ENCODE measurements around the gene CDK11B. TPM values are rescaled to one million over a fixed set of nuclear protein-coding genes. Genes with fewer than 3 reads are reported as not detected.
"Not testable (repeated sequence)": the region's sequence is repeated elsewhere in the genome, so short reads cannot be mapped to it uniquely, and the experiment has no call there.

Gene CDK11B
- 39.1 and 39.6 TPM in 2 replicates for total RNA-seq

DNA sequence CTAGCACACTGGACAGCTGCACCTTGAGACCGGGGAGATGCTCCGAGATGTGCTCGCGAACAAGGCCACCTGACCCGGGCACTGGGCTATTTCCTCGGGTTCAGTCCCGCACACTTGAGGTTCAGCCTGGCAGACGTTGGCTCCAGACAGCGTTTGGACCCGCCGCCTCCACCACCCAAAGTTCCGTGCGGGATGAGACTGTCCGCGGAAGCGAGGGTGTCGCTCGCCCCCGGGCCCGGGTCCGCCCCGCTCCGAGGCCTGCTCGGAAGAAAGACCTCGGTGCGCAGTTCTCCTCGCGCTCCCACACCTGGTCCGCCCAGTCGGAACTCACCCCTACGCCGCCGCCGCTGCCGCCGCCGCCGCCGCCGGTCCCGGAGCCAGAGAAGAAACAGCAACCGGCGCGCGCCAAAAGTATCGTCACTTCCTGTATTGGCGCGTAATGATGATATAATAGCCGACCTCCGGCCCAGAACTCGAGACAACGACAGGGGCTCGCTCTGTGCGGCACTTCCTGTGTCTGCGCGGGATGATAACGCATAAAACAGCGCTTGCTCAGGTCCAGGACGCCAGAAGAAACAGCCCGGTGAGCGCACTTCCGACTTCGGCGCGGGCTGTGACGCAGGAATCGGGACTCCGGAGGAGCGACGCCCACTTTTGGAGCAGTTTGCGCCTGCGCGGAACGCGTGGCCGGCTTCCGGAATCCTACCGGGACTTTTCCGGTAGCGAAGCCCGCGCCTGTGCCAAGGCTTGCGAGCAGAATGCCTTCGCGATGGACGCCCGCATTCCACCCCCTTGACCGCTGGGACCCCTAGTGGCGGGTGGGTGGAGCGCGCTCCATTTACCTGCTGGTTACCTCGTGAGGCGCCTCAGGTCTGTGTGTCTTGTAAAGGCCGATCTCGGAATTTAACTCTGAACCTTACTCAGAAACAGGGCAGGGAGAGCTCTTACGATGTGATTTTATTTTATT, at the start of gene CDK11B:
Gene CDK11B, minus strand, starts transcription at position 422 of the 967 bp plus-strand sequence. CDS start 1,519 bp downstream, outside the sequence.
- intact Hi-C loops (cut with micrococcal nuclease), result loop anchor here (1.0 to 5.0 kb wide), 6 partner anchors 28 to 188 kb away; partner anchors contain the start of genes ATAD3A, ATAD3B, CDK11A and MIB2
- not testable (repeated sequence) for H3K9me3 Mint-ChIP-seq; H3K36me3 Mint-ChIP-seq (ENCODE audit: low read depth); H3K4me1 Mint-ChIP-seq (ENCODE audit: low read depth); H3K27me3 Mint-ChIP-seq (ENCODE audit: insufficient read depth)
- peak within 1 kb of the TSS; percentile 93 for H3K4me3 Mint-ChIP-seq
- peak; percentile 94 for DNase-seq (ENCODE audit: low spot score)
- peak within 1 kb of the TSS; percentile 99 for H3K27ac Mint-ChIP-seq

DNA sequence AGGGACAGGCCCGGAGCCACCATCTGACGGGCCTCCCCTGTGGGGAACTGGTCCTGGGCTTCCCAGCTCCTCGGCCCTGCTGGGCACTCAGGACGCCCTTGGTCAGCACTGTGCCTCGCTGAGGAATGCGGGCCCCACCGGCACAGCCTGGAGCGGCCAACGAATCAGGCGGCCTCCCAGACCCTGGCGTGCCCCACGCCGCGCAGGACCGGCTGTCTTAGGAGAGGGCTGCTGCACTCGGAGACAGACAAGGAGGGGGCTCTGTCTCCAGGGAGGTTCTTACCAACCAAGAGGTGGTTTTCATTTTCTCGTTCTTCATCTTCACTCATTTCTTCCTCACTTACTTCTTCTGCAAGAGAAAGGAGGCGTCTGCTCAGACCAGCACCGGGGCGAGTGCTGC, 49.1 kb upstream of the CDK11B start:
- H3K27me3 Mint-ChIP-seq (ENCODE audit: insufficient read depth); H3K36me3 Mint-ChIP-seq (ENCODE audit: low read depth); H3K4me1 Mint-ChIP-seq (ENCODE audit: low read depth); H3K4me3 Mint-ChIP-seq; intact Hi-C loops (cut with micrococcal nuclease); H3K27ac Mint-ChIP-seq; DNase-seq (ENCODE audit: low spot score); H3K9me3 Mint-ChIP-seq: not testable (repeated sequence)

DNA sequence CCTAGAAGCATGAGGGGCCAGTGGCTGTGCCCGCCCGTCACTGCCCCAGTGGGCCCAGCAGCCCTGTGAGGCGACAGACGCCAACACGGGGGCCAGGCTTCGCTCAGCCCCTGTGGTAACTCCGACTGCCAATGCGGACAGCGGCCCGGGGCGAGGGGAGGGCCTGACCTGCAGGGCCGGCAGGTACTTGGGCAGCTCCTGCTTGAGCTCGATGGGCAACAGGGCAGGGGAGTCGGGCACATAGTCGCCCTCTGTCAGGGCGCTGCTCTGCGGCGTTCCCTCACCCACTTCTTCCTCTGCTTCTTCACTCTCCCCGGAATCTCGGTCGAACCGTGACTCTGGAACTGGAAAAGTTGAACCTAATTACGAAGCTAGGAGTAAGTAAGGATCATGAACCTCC, 48.4 kb upstream of the CDK11B start:
- H3K36me3 Mint-ChIP-seq (ENCODE audit: low read depth); H3K9me3 Mint-ChIP-seq; H3K27me3 Mint-ChIP-seq (ENCODE audit: insufficient read depth); H3K4me3 Mint-ChIP-seq; H3K4me1 Mint-ChIP-seq (ENCODE audit: low read depth); intact Hi-C loops (cut with micrococcal nuclease); H3K27ac Mint-ChIP-seq; DNase-seq (ENCODE audit: low spot score): not testable (repeated sequence)

DNA sequence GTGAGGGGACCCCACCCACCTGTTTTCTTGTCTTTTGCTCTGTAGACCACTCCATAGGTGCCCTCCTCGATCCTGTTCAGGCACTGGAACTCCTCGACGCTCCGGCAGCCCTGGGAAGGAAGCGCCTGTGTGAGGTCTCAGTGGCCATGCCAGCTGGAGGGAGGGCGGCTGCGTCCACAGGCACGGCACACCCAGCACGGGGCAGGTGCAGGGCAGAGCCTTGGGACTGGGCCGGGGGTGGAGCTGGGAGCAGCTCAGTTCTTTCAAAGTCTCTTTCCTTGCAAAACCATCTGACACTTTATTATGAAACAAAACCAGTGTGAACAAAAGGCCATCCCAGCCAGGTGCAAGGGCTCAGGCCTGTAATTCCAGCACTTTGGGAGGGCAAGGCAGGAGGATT, 46.8 kb upstream of the CDK11B start:
- DNase-seq (ENCODE audit: low spot score); H3K27me3 Mint-ChIP-seq (ENCODE audit: insufficient read depth); intact Hi-C loops (cut with micrococcal nuclease); H3K27ac Mint-ChIP-seq; H3K9me3 Mint-ChIP-seq; H3K4me1 Mint-ChIP-seq (ENCODE audit: low read depth); H3K4me3 Mint-ChIP-seq; H3K36me3 Mint-ChIP-seq (ENCODE audit: low read depth): not testable (repeated sequence)

DNA sequence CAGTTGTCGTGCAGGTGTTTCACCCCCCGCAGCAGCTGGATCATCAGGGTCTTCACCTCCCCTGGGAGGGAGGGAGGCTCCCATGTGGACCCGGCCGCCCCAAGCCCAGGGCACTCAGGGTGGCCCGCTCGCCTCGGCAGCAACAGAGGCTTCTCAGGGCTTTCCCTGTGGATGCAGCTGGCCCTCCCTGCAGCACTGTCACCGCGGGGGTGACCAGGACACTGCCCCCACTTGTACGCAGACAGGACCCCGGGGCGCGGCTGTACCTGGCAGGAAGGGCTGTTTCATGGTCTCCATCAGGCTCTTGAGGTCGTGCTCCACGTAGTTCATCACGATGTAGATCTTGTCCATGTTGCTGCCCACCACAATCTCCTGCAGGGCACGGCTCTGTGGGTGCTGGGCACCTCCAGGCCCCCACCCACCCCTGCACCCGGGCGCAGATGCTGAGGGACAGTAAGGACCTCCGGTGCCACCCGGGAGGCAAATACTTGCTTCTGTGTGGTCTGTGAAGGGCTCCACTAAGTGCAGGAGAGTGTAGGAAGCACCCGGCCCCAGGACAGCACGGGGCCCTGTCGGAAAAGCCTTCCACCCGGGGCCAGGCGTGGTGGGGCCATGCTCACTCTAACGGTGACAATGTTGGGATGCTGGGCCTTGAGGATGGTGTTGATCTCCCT, 45.6 kb upstream of the CDK11B start:
- DNase-seq (ENCODE audit: low spot score); H3K4me3 Mint-ChIP-seq; H3K27ac Mint-ChIP-seq; intact Hi-C loops (cut with micrococcal nuclease); H3K36me3 Mint-ChIP-seq (ENCODE audit: low read depth); H3K4me1 Mint-ChIP-seq (ENCODE audit: low read depth); H3K27me3 Mint-ChIP-seq (ENCODE audit: insufficient read depth); H3K9me3 Mint-ChIP-seq: not testable (repeated sequence)

DNA sequence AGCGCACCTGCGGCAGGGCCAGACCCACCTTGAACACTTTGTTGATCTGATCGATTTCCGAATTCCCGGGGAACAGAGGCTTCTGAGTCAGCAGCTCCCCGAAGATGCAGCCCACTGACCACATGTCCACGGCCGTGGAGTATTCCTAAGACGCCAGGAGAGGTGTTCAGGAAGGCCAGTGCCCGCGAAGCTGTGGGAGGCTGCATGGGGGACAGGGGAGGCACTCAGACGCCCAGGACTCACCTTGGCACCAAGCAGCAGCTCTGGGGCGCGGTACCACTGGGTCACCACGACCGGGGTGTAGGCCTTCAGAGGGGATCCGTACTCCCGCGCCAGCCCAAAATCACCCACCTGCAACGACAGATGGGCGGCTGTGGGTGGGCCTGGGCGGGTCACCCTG, 45.0 kb upstream of the CDK11B start:
- Mint-ChIP-seq H3K4me1 (ENCODE audit: low read depth) (no peaks in the 10 kb centered on the region), H3K27ac (no peak overlapping the region), H3K9me3 (no peaks in the 10 kb centered on the region), H3K27me3 (ENCODE audit: insufficient read depth) (peaks cover 1% of the 10 kb centered on the region), H3K4me3 (no peak overlapping the region), H3K36me3 (ENCODE audit: low read depth) (peaks cover 3% of the 10 kb centered on the region)
- DNase-seq (ENCODE audit: low spot score), result no peak
- intact Hi-C loops (cut with micrococcal nuclease), result no loop called here

DNA sequence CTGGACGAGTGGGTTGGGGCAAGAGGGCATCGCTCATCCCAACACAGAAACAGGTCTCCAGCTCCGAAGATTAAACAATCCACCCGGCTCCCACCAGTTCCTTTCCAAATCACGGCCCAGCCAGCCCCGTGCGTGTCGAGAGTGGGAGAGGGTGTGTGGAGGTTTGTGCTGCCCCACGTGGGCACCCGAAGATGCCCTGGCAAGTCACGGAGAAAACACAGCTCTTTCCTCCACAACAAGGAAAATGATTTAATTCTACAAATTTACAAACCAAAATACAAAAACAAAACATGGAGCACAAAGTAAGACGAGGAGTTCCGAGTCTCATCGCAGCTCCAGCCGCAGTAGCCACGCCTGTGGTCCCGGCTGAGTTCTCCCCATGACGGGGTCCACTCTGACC, 43.7 kb upstream of the CDK11B start:
- intact Hi-C loops (cut with micrococcal nuclease); H3K27ac Mint-ChIP-seq; H3K4me1 Mint-ChIP-seq (ENCODE audit: low read depth): not testable (repeated sequence)

DNA sequence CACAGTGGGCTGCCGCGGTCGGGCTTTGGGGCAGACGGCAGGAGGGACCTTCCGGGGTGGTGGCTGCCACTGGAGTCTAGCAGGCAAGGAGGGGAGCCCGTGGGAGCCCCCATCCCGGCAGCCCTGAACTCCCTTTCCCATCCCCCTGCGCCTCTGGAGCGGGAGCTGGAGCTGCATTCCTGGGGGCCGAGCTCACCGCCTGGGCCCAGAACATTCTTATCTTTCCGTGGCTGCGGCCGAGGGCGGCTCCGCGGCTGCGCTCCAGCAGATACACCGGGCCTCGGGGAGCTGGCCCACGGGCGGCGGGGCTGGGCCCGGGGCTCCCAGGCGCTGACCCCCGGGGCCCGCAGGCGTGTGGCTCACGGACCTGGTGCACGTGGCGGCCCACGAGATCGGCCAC, 41.8 kb upstream of the CDK11B start:
- H3K4me3 Mint-ChIP-seq, result not testable (repeated sequence)

More for the DNA sequence above, 43.7 kb upstream of the CDK11B start:
- not testable (repeated sequence) for DNase-seq (ENCODE audit: low spot score); H3K36me3 Mint-ChIP-seq (ENCODE audit: low read depth); H3K4me3 Mint-ChIP-seq; H3K9me3 Mint-ChIP-seq; H3K27me3 Mint-ChIP-seq (ENCODE audit: insufficient read depth)

DNA sequence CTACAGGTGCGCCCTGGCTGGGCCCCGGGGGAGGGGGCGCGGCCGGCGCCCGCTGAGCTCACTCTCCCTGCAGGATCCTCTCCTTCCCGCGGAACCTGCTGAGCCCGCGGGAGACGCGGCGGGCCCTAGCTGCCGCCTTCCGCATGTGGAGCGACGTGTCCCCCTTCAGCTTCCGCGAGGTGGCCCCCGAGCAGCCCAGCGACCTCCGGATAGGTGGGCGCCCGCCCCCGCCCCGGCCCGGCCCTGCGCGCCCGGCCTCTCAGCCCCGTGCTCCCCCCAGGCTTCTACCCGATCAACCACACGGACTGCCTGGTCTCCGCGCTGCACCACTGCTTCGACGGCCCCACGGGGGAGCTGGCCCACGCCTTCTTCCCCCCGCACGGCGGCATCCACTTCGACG, 41.3 kb upstream of the CDK11B start:
- DNase-seq (ENCODE audit: low spot score); H3K4me3 Mint-ChIP-seq; H3K36me3 Mint-ChIP-seq (ENCODE audit: low read depth); H3K27ac Mint-ChIP-seq; H3K27me3 Mint-ChIP-seq (ENCODE audit: insufficient read depth); intact Hi-C loops (cut with micrococcal nuclease); H3K9me3 Mint-ChIP-seq; H3K4me1 Mint-ChIP-seq (ENCODE audit: low read depth): not testable (repeated sequence)

More for the DNA sequence above, 41.8 kb upstream of the CDK11B start:
- H3K27ac Mint-ChIP-seq; H3K27me3 Mint-ChIP-seq (ENCODE audit: insufficient read depth); intact Hi-C loops (cut with micrococcal nuclease); H3K4me1 Mint-ChIP-seq (ENCODE audit: low read depth); DNase-seq (ENCODE audit: low spot score); H3K36me3 Mint-ChIP-seq (ENCODE audit: low read depth); H3K9me3 Mint-ChIP-seq: not testable (repeated sequence)

DNA sequence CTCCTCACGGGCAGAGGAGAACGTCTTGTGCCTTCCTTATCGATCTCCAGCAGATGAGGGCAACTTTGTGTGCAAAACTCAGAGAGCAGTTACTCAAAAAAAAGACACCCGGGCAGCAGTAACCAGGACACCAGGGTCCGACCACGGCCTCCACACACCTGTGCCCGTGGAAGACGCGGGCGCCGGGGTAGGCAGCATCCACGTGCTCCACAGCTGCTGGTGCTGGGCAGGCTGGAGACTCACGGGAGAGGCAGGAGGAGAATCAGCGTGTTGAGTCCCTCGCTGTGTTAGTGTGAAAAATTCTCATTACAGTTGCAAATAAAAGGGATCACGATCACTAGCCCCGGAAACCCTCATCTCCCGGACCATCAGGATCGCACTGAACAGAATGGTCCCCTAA, 40.3 kb upstream of the CDK11B start:
- intact Hi-C loops (cut with micrococcal nuclease); DNase-seq (ENCODE audit: low spot score); H3K4me3 Mint-ChIP-seq; H3K36me3 Mint-ChIP-seq (ENCODE audit: low read depth); H3K9me3 Mint-ChIP-seq; H3K27me3 Mint-ChIP-seq (ENCODE audit: insufficient read depth); H3K27ac Mint-ChIP-seq; H3K4me1 Mint-ChIP-seq (ENCODE audit: low read depth): not testable (repeated sequence)

DNA sequence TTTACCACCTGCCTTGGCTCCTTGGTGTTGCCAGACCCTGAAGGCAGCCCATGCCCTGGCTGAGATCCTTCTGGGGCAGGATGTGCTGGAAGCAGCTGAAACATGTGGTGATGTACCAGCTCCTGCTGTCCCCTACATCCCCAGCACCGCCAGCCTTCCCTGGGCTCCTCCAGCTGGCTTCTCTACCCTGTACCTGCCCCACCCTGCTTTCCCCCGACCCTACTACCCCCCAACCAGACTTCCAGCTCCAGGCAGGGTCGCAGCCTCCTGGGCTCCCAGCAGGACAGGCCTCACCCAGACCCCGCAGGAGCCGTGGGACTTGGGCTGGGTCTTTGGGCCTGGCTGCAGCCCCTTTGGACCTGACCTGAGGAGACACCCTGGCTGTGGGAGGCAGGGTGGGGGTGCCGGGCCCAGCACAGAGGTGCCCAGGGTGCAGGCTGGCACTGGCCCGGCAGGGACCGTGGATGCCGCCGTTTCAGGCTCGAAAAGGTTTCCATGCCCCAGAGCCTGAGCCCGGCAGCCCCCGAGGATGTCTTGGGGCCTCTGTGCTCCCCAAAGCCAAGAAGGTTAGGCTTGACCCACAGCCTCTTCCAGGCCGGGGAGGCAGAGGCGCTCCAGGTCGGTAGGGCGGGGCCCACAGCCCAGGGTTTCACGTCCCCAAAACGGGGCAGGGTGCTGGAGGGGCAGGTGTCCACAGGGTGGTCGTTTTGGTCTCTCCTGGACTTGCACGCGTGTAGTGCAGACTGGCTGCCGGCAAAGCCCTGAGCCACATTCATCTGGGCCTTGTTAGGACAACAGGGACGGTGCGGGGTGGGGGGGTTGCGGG, 38.8 kb upstream of the CDK11B start:
- H3K36me3 Mint-ChIP-seq (ENCODE audit: low read depth); intact Hi-C loops (cut with micrococcal nuclease): not testable (repeated sequence)

DNA sequence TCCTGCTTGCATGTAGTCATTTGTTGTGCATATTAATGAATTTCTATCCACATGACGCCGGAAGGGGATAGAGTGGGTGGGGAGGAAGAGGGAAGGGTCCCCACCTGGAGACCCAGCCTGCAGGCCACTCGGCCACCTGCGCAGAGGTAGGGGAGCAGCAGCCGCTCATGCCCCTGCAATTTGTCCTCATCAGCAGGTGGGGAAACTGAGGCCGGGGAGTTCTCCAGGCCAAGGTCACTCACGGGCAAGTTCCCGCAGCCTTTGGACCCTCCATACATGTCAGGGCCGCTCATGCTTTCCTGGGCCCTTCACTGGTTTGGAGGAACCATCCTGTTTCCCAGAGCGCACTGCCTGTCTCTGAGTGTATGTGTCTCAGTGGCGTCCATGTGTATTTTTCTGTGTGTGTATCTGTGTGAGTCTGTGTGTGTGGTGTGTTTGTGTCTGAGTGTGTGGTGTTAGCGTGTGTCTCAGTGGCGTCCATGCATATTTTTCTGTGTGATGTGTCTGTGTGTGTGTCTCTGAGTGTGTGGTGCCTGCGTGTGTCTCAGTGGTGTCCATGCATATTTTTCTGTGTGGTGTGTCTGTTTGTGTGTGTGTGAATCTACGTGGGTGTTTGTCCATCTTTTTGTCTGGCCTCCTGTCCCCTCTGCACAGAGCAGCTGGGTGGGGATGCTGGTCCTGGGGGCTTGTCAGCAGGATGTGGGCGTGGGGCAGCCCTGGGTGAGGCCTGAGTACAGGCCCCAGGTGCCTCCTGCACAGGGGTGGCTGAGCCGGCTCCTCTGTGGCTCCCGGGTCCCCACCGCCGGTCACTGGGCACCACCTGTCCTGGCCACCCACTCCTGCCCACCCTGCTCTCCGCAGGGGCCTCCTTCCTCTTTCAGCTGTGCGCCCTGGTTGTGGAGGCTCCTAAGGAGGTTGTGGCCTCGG, 37.9 kb upstream of the CDK11B start:
- H3K36me3 Mint-ChIP-seq (ENCODE audit: low read depth); H3K27ac Mint-ChIP-seq; DNase-seq (ENCODE audit: low spot score); H3K4me1 Mint-ChIP-seq (ENCODE audit: low read depth); H3K9me3 Mint-ChIP-seq; H3K27me3 Mint-ChIP-seq (ENCODE audit: insufficient read depth); intact Hi-C loops (cut with micrococcal nuclease); H3K4me3 Mint-ChIP-seq: not testable (repeated sequence)

More for the DNA sequence above, 38.8 kb upstream of the CDK11B start:
- not testable (repeated sequence) for H3K27ac Mint-ChIP-seq; H3K9me3 Mint-ChIP-seq; H3K4me3 Mint-ChIP-seq; DNase-seq (ENCODE audit: low spot score); H3K4me1 Mint-ChIP-seq (ENCODE audit: low read depth); H3K27me3 Mint-ChIP-seq (ENCODE audit: insufficient read depth)
